COLO668 (cell line): ENCODE data around the gene NT5C1B.
A peak's percentile ranks its signal among the peaks of the same experiment; 100 is the strongest.

ENCODE experiments used
- DNase-seq: peaks from one replicate; lab custom pipeline; 2025; ENCODE audit not compliant: unreplicated experiment; lab: John Stamatoyannopoulos, UW

The NT5C1B gene

DNA sequence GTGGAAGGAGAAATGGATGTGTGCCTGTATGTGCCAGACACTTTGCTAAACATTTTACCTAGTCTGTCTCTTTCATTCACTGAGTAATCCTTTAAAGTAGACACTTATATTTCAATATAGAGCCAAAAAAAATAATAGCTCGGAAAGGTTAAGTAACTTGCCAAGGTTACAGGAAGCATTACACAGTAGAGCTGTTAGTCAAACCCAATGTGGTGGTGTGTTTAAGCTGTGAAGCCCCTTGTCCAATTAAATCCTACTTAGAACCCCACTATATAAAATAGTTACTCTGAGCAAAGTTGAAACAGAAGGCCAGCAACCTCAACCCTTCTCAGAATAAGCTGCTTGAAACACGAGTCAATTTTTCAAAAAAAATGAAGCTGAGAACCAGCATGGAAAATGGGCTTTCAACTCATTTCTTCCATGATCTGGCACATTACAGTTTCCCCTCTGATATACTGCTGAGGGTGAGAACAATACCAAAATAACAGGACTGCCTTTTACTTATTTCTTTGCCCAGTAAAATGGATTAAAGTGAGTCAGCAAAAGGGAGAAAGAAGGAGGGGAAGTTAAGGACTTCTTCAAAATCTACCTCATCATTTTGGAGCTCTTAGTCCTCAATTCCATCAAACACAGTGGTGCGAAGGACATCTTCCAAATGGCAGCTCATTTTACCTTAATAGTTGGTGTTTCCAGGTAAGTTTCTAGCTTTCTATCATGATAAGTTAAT is 36.9 kb downstream of the NT5C1B start:
- no peak for DNase-seq

DNA sequence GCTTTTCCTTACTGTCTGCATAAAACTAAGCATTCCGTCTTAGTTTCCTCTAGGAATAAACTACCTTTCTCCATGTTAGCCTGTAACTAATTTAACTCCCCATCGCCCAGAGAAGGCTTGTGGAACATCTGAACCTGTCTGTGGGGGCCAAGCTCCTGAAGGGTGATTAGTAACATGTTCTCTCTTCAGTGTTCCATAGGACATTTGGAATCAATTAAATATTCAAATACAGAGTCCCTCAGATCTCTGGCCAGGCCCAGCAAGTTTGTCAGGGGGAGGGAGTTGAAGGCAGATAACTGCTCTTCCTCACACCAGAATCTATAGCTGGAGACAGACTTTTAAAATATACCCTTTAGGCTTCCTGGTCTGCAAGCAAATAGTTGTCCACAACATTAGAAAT is 37.7 kb downstream of the NT5C1B start:
- DNase-seq = no peak

GRCh38 chr2:18551169-18551568 is 38.2 kb downstream of the NT5C1B start:
- no peak for DNase-seq

GRCh38 chr2:18550433-18550832 is 38.9 kb downstream of the NT5C1B start:
- no peak for DNase-seq

DNA sequence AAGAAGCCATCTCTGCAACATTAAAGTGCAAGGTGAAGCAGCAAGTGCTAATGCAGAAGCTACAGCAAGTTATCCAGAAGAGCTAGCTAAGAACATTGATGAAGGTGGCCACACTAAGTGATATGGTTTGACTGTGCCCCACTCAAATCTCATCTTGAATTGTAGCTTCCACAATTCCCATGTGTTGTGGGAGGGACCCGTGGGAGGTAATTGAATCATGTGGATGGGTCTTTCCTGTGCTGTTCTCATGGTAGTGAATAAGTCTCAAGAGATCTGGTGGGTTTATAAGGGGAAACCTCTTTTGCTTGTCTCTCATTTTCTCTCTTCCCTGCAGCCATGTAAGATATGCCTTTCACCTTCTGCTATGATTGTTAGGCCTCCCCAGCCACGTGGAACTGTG is 40.3 kb downstream of the NT5C1B start:
- DNase-seq = no peak

DNA sequence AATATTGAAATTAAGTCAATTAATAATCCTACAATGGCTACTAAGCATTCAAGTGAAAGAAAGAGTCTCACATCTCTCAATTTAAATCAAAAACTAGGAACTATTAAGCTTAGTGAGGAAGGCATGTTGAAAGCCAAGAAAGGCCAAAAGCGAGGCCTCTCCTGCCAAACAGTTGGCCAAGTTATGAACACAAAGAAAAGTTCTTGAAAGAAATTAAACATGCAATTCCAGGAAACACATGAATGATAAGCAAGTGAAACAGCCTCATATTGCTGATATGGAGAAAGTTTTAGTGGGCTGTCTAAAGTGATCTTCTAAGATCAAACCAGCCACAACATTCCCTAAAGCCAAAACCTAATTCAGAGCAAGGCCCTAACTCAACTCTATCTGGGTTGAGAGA is 40.7 kb downstream of the NT5C1B start:
- no peak for DNase-seq

DNA sequence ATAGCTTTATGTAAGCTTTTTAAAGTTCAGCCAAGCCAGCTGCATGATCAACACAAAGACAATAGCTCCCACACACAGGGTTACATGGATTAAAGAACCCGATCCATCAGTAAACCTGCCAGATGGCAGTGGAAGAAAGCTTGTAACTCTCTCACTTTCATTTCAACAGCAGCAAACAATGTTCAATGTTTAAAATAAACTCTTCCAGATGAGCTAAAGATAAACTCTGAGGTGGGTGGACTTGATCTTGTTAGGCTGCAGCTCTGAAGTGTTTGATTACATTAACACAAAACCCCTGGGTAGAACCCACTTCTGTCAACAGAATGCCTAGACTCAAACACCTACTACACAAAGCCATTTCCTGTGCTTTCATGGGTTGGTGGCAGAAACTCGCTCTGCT is 42.8 kb downstream of the NT5C1B start:
- peak; percentile 45 for DNase-seq

GRCh38 chr2:18545384-18545783 is 44.0 kb downstream of the NT5C1B start:
- no peak for DNase-seq

- DNase-seq = no peak
These were observed 45.2 kb downstream of the NT5C1B start for GRCh38 chr2:18544171-18544570.

GRCh38 chr2:18540872-18541271 is 48.5 kb downstream of the NT5C1B start:
- no peak for DNase-seq

GRCh38 chr2:18536697-18537096 is 52.7 kb downstream of the NT5C1B start:
- DNase-seq = no peak

DNA sequence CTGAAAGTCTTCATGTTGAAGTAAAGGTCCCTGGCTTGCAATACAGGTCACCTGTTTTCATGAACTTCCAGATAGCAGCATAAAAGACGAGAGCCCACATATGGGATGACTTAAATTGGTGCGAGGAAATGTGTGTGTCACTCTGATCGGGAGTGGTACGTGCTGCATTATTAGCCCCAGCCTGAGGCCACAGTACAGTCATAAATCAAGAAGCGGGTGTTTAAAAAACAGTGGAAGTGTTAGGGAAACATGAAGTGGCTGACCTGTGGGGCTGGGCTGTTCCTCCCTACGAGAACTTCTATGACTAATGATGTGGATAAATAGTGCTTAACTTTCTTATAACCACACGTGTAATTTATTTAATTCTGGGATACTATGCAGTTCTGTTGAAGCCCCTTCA is 53.3 kb downstream of the NT5C1B start:
- DNase-seq = peak; percentile 49

DNA sequence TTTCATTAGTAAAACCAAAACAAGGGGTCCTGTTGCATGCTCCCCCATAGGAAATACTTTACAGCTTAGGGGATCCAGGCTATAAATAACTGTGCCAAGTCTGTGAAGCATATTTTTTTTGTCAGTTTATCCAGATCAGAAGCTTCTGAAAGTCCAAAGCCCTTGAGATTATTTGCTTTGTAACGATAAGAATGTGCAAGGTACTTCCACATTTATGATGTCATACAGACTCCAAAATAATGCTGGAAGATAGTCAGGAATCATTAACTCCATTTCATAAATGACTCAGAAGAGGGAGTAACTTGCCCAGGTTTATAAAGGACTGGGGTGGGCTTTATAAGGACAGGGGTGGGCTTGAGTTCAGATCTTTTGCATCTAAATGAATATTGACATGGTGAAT is 58.2 kb downstream of the NT5C1B start:
- DNase-seq = no peak

- no peak for DNase-seq
These were observed 61.5 kb downstream of the NT5C1B start for GRCh38 chr2:18527822-18528221.

- DNase-seq = no peak
These were observed 62.0 kb downstream of the NT5C1B start for GRCh38 chr2:18527326-18527725.

DNA sequence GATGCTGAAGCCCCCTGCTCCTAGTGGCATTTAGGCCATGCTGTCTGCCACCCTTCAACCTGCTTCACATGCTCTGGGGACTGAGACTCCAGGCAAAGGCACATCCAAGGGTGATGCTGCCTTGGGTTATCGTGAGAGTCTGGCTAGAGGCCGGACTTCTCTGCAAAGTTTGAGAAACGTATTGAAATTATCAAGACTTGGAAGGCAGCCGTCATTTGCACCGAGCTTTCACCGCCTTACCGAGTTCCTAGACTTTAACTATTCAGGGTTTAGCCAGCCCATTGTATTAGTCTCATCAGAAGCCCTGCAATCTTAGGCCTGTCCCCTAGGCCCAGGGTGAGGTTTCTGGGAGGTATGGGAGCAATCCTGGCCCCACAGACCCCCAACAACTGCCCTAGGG is 62.9 kb downstream of the NT5C1B start:
- no peak for DNase-seq

DNA sequence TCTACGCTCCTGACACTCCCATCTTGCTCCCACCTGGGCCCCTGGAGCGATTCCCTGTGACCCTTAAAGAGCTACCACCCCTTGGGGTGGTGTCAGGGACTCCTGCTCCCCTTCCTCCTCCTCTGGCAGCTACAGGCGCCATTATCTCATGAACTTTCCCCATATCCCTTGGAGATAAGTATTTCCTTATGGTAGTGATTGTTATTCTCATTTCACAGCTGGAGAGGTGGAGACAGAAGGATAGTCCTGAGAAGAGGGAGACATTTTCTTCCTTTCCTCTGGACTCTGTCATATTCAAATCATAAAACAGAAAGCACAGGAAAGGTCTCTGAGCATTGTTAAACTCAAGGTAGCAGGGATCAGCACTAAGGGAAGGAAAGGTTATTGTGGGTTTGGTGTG is 63.5 kb downstream of the NT5C1B start:
- DNase-seq = no peak

DNA sequence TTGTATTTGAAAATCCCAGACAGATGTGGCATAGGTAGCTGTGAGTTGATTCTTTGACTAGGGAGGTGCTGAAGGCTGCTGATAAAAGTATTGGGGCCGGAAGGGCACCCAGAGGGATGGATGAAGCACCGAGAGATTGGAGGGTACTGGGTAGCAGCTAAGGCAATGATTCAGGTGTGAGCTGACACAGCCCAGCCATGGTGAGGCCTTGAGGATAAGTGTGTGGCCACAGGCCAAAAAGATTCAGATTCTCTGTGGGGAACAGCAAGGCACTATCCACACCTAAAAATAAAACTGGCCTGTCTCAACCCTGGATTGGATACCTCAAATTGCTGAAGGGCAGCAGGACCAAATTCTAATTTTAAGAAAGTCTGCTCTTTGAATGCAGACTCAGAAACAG is 64.1 kb downstream of the NT5C1B start:
- DNase-seq = no peak

GRCh38 chr2:18522484-18523146 is 66.8 kb downstream of the NT5C1B start:
- no peak for DNase-seq

GRCh38 chr2:18520451-18521425 is 68.6 kb downstream of the NT5C1B start:
- DNase-seq = peak; percentile 84

DNA sequence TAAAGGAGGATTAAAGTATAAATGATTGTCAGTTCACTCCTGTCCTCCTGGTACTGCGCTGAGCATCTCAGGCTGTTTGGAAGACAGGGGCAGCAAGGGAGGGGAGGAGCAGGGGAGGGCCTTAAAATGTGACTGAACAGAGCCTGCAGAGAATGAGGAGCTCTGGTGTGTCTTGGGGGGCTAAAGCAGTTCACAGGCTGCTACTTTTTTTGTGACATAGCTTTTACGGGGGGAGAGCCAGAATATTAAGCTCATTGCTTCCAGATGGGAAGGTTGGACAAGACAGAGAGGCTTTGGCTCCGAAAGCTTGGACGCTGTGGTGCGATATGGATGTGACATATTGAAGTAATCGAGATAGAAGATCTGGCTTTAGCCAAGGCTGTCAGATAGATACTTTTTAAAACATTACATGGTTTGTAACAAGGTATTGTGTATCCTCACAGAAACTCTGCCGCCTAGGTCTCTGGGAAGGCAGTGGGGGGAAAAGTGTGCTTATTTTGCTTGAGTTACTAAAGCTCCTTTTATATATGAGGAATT is 69.4 kb downstream of the NT5C1B start:
- no peak for DNase-seq
